ENCODE results near the gene PTPRN2. TPM values are rescaled to one million over a fixed set of nuclear protein-coding genes. Genes with fewer than 3 reads are reported as not detected.
"Not testable (repeated sequence)": the region's sequence is repeated elsewhere in the genome, so short reads cannot be mapped to it uniquely, and the experiment has no call there.

Gene PTPRN2
- total and polyA plus RNA-seq, 2 donors (not counting 3 experiments of a cell fraction or from before 2014, with no cell fraction given) = 0.62 to 0.88 TPM

DNA sequence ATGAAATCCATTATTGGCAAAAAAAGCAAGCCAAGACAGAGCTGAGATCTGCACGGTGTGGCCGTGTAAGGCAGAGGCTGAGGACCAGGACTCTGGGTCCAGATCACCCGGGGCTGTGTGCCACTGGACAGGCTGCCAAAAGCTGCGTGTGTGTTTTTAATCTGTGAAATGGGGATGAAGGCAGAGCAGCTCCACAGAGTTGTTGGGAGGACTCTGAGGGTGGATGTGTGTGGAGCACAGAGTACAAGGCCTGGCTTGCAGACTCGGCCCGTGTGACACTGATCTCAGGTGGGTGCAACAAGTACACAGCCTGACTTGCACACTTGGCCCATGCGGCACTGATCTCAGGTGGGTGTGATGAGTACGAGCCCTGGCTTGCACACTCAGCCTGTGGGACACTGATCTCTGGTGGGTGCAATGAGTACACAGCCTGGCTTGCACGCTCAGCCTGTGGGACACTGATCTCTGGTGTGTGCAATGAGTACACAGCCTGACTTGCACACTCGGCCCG is 921.0 kb downstream of the PTPRN2 start:
- Histone ChIP-seq H3K79me2 (ENCODE audit: control insufficient read depth, insufficient read depth, low read length) (no peaks in the 10 kb centered on the region), H3K9ac (replicated peaks; ENCODE audit: extremely low read depth, insufficient read depth, low read length) (no peak overlapping the region), H3K4me3 (replicated peaks in 1 of 3; ENCODE audit: insufficient read depth in 1 of 3, low read depth in 1 of 3, low read length in 3 of 3) (no peak overlapping the region), H4K20me1 (replicated peaks; ENCODE audit: control insufficient read depth, extremely low read depth, insufficient read depth, low read length) (no peaks in the 10 kb centered on the region), H2AFZ (ENCODE audit: low read depth, low read length) (no peak overlapping the region), H3K4me1 (ENCODE audit: control insufficient read depth, extremely low read depth, insufficient read depth, low read length) (no peaks in the 10 kb centered on the region), H3K9me1 (replicated peaks; ENCODE audit: control insufficient read depth, extremely low read depth, insufficient read depth, low read length) (no peaks in the 10 kb centered on the region), H3K27ac (ENCODE audit: insufficient read depth, low read depth, low read length) (no peak overlapping the region), H3K36me3 (ENCODE audit: control insufficient read depth in 2 of 2, extremely low read depth in 1 of 2, insufficient read depth in 2 of 2, low read length in 2 of 2) (no peaks in the 10 kb centered on the region), H3K4me2 (ENCODE audit: insufficient read depth, low read length) (no peak overlapping the region), H3K9me3 (replicated peaks; ENCODE audit: control insufficient read depth, insufficient read depth, low read length) (peaks cover 4% of the 10 kb centered on the region), H3K27me3 (ENCODE audit: control insufficient read depth in 2 of 2, insufficient read depth in 2 of 2, low read length in 2 of 2) (no peaks in the 10 kb centered on the region)
- no TSS peak for BruUV-seq (replicated peaks)
- dilution Hi-C loops (cut with MboI; ENCODE audit: extremely low pct_ligation_motif_present, low sequenced_read_pairs) = no loop called here
- ChIA-PET CTCF (no interaction called here), POLR2A (no interaction called here)
- no peak for DNase-seq (ENCODE audit: low read depth, low spot score)
- intact Hi-C loops (cut with micrococcal nuclease) = no loop called here
- TF ChIP-seq EZH2 (IDR thresholded peaks at IDR 0.05; ENCODE audit: borderline replicate concordance, low read depth, low read length, severe bottlenecking) (no peak), FOS (IDR thresholded peaks at IDR 0.05; ENCODE audit: borderline replicate concordance, insufficient read depth, low read length) (no peak), POLR2AphosphoS5 (IDR thresholded peaks at IDR 0.05; ENCODE audit: insufficient read depth, low read depth, low read length) (no peak), GATA2 (IDR thresholded peaks at IDR 0.05; ENCODE audit: insufficient read depth, insufficient read length, low read depth, low read length) (no peak)
- TF ChIP-seq, protein P1, sequence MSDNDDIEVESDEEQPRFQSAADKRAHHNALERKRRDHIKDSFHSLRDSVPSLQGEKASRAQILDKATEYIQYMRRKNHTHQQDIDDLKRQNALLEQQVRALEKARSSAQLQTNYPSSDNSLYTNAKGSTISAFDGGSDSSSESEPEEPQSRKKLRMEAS (IDR thresholded peaks at IDR 0.05; ENCODE audit: insufficient read depth, insufficient read length) = no peak
- TF ChIP-seq, protein P2, sequence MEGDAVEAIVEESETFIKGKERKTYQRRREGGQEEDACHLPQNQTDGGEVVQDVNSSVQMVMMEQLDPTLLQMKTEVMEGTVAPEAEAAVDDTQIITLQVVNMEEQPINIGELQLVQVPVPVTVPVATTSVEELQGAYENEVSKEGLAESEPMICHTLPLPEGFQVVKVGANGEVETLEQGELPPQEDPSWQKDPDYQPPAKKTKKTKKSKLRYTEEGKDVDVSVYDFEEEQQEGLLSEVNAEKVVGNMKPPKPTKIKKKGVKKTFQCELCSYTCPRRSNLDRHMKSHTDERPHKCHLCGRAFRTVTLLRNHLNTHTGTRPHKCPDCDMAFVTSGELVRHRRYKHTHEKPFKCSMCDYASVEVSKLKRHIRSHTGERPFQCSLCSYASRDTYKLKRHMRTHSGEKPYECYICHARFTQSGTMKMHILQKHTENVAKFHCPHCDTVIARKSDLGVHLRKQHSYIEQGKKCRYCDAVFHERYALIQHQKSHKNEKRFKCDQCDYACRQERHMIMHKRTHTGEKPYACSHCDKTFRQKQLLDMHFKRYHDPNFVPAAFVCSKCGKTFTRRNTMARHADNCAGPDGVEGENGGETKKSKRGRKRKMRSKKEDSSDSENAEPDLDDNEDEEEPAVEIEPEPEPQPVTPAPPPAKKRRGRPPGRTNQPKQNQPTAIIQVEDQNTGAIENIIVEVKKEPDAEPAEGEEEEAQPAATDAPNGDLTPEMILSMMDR (IDR thresholded peaks at IDR 0.05; ENCODE audit: extremely low read depth in 1 of 2, insufficient read depth in 1 of 2, low read depth in 1 of 2, low read length in 2 of 2) = no peak
- FAIRE-seq = no peak

DNA sequence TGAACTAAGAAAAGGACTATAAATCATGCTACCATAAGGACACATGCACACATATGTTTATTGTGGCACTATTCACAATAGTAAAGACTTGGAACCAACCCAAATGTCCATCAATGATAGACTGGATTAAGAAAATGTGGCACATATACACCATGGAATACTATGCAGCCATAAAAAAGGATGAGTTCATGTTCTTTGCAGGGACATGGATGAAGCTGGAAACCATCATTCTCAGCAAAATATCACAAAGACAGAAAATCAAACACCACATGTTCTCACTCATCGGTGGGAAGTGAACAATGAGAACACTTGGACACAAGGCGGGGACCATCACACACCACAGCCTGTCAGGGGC is 922.0 kb downstream of the PTPRN2 start:
- POLR2A ChIA-PET; FAIRE-seq; H2AFZ ChIP-seq (ENCODE audit: low read depth, low read length); dilution Hi-C loops (cut with MboI; ENCODE audit: extremely low pct_ligation_motif_present, low sequenced_read_pairs); BruUV-seq (replicated peaks); CTCF ChIA-PET; H3K27me3 ChIP-seq (ENCODE audit: control insufficient read depth in 2 of 2, insufficient read depth in 2 of 2, low read length in 2 of 2); H3K4me1 ChIP-seq (ENCODE audit: control insufficient read depth, extremely low read depth, insufficient read depth, low read length); H3K27ac ChIP-seq (ENCODE audit: insufficient read depth, low read depth, low read length); H3K36me3 ChIP-seq (ENCODE audit: control insufficient read depth in 2 of 2, extremely low read depth in 1 of 2, insufficient read depth in 2 of 2, low read length in 2 of 2); H4K20me1 ChIP-seq (replicated peaks; ENCODE audit: control insufficient read depth, extremely low read depth, insufficient read depth, low read length); H3K9me1 ChIP-seq (replicated peaks; ENCODE audit: control insufficient read depth, extremely low read depth, insufficient read depth, low read length); H3K9ac ChIP-seq (replicated peaks; ENCODE audit: extremely low read depth, insufficient read depth, low read length); H3K9me3 ChIP-seq (replicated peaks; ENCODE audit: control insufficient read depth, insufficient read depth, low read length); intact Hi-C loops (cut with micrococcal nuclease); H3K79me2 ChIP-seq (ENCODE audit: control insufficient read depth, insufficient read depth, low read length); H3K4me2 ChIP-seq (ENCODE audit: insufficient read depth, low read length); DNase-seq (ENCODE audit: low read depth, low spot score); H3K4me3 ChIP-seq (replicated peaks in 1 of 3; ENCODE audit: insufficient read depth in 1 of 3, low read depth in 1 of 3, low read length in 3 of 3): not testable (repeated sequence)

All from endothelial cell of umbilical vein (primary cell).